ENCODE data around the gene AK1. TPM values are rescaled to one million over a fixed set of nuclear protein-coding genes. Genes with fewer than 3 reads are reported as not detected.

Gene AK1
- total RNA-seq, 2 donors from 2014 or later: 19.0 to 22.8 TPM

GRCh38 chr9:127918183-127919107, 41.0 kb upstream of the AK1 start:
- 88 to 96% methylated on average over 7 to 8 of the region's 8 CpGs for WGBS, 2 experiments (ENCODE audit: insufficient coverage in 1 of 2, insufficient read length in 1 of 2)
- peaks cover 30% of the 10 kb centered on the region for H3K27me3 Mint-ChIP-seq (ENCODE audit: insufficient read depth)

GRCh38 chr9:127917603-127918002, 40.1 kb upstream of the AK1 start:
- Mint-ChIP-seq H3K4me1 (no peaks in the 10 kb centered on the region), H3K4me3 (no peak overlapping the region), H3K36me3 (ENCODE audit: low read depth) (no peaks in the 10 kb centered on the region), H3K27me3 (ENCODE audit: insufficient read depth) (peaks cover 25% of the 10 kb centered on the region), H3K27ac (no peak overlapping the region), H3K9me3 (no peaks in the 10 kb centered on the region)
- Histone ChIP-seq H3K9me3 (ENCODE audit: control insufficient read depth, low read length) (no peaks in the 10 kb centered on the region), H3K9ac (ENCODE audit: extremely low read depth, low read length, poor library complexity, severe bottlenecking) (no peak overlapping the region), H3K4me3 (ENCODE audit: low read length) (no peak overlapping the region), H3K36me3 (ENCODE audit: control insufficient read depth, insufficient read depth, low read length) (no peaks in the 10 kb centered on the region), H3K4me1 (ENCODE audit: control insufficient read depth, insufficient read depth, low read length) (no peaks in the 10 kb centered on the region), H3K27me3 (ENCODE audit: control insufficient read depth, insufficient read depth, low read length, poor library complexity, severe bottlenecking) (peaks cover 18% of the 10 kb centered on the region), H3K27ac (ENCODE audit: low read depth, low read length) (no peak overlapping the region)
- TF ChIP-seq CTCF (conservative IDR thresholded peaks at IDR 0.05): no peak
- DNase-seq: no peak
- 82 to 90% methylated on average over 5 to 6 of the region's 6 CpGs for WGBS, 2 experiments (ENCODE audit: insufficient coverage in 1 of 2, insufficient read length in 1 of 2)

More at GRCh38 chr9:127918183-127919107, 41.0 kb upstream of the AK1 start:
- Histone ChIP-seq H3K4me1 (ENCODE audit: control insufficient read depth, insufficient read depth, low read length) (no peaks in the 10 kb centered on the region), H3K36me3 (ENCODE audit: control insufficient read depth, insufficient read depth, low read length) (no peaks in the 10 kb centered on the region), H3K4me3 (ENCODE audit: low read length) (no peak overlapping the region), H3K9ac (ENCODE audit: extremely low read depth, low read length, poor library complexity, severe bottlenecking) (no peak overlapping the region), H3K9me3 (ENCODE audit: control insufficient read depth, low read length) (no peaks in the 10 kb centered on the region), H3K27ac (ENCODE audit: low read depth, low read length) (no peak overlapping the region), H3K27me3 (ENCODE audit: control insufficient read depth, insufficient read depth, low read length, poor library complexity, severe bottlenecking) (peaks cover 18% of the 10 kb centered on the region)
- Mint-ChIP-seq H3K4me3 (no peak overlapping the region), H3K9me3 (no peaks in the 10 kb centered on the region), H3K4me1 (no peaks in the 10 kb centered on the region), H3K36me3 (ENCODE audit: low read depth) (no peaks in the 10 kb centered on the region), H3K27ac (no peak overlapping the region)
- DNase-seq: peak; percentile 79
- peak; percentile 62 for TF ChIP-seq CTCF (conservative IDR thresholded peaks at IDR 0.05)

- Mint-ChIP-seq H3K36me3 (ENCODE audit: low read depth) (no peaks in the 10 kb centered on the region), H3K4me1 (no peaks in the 10 kb centered on the region), H3K9me3 (no peaks in the 10 kb centered on the region), H3K4me3 (peak within 1 kb of the TSS; percentile 59), H3K27me3 (ENCODE audit: insufficient read depth) (peaks cover 21% of the 10 kb centered on the region), H3K27ac (no peak within 1 kb of the TSS)
- 5 to 7% methylated on average over 30 to 71 of the region's 71 CpGs for WGBS, 2 experiments (ENCODE audit: insufficient coverage in 1 of 2, insufficient read length in 1 of 2)
- TF ChIP-seq CTCF (conservative IDR thresholded peaks at IDR 0.05): no peak
- H3K9me3 ChIP-seq (ENCODE audit: control insufficient read depth, low read length): no peaks in the 10 kb centered on the region
- no peak within 1 kb of the TSS for H3K9ac ChIP-seq (ENCODE audit: extremely low read depth, low read length, poor library complexity, severe bottlenecking)
- H3K36me3 ChIP-seq (ENCODE audit: control insufficient read depth, insufficient read depth, low read length): no peaks in the 10 kb centered on the region
- no peak within 1 kb of the TSS for H3K27ac ChIP-seq (ENCODE audit: low read depth, low read length)
- H3K4me1 ChIP-seq (ENCODE audit: control insufficient read depth, insufficient read depth, low read length): no peaks in the 10 kb centered on the region
- DNase-seq: peak; percentile 99
- peaks cover 13% of the 10 kb centered on the region for H3K27me3 ChIP-seq (ENCODE audit: control insufficient read depth, insufficient read depth, low read length, poor library complexity, severe bottlenecking)
- peak within 1 kb of the TSS; percentile 76 for H3K4me3 ChIP-seq (ENCODE audit: low read length)
Measured at GRCh38 chr9:127916720-127917581, 39.5 kb upstream of the AK1 start, which contains the start of gene ST6GALNAC4. Gene ST6GALNAC4, minus strand, starts transcription at chr9:127917041. Its CDS starts 622 bp downstream, at chr9:127916419.

All from endodermal cell (in vitro differentiated cells).